HUES64 (cell line): ENCODE data around the gene RPL18A. TPM values are rescaled to one million over a fixed set of nuclear protein-coding genes. Genes with fewer than 3 reads are reported as not detected.

Source experiments
- H3K27ac ChIP-seq: 2 replicates; pipeline ENCODE4 v1.7.0; 2013; ENCODE audit warnings: low read depth, low read length, inconsistent platforms
- H3K27me3 ChIP-seq: 2 replicates; pipeline ENCODE4 v1.6.1; 2013; ENCODE audit warnings: mild to moderate bottlenecking, low read length; ENCODE audit not compliant: insufficient read depth
- H3K36me3 ChIP-seq: 2 replicates; pipeline ENCODE4 v1.6.1; 2013; ENCODE audit warnings: mild to moderate bottlenecking, low read length; ENCODE audit not compliant: insufficient read depth
- H3K4me1 ChIP-seq: 2 replicates; pipeline ENCODE4 v1.6.1; 2013; ENCODE audit warnings: mild to moderate bottlenecking, low read length, moderate library complexity; ENCODE audit not compliant: insufficient read depth
- H3K4me3 ChIP-seq: 2 replicates; pipeline ENCODE4 v1.5.1; 2013; ENCODE audit warnings: mild to moderate bottlenecking, low read length, moderate library complexity
- H3K9ac ChIP-seq: 2 replicates; pipeline ENCODE4 v1.6.1; 2013; ENCODE audit warnings: mild to moderate bottlenecking, low read depth, low read length
- H3K9me3 ChIP-seq: 2 replicates; pipeline ENCODE4 v1.6.1; 2013; ENCODE audit warnings: low read depth, low read length; ENCODE audit not compliant: insufficient read depth
- WGBS: fragments of 150-250, 120-280 bp; methylation state at CpG from one replicate; pipeline ENCODE4 v1.1.7; 2013; ENCODE audit warnings: missing lambda C conversion rate; 5-methylcytosine and 5-hydroxymethylcytosine counted together
- polyA plus RNA-seq, 2 experiments: library from polyadenylated mRNA; stranded (reverse); fragments of 50-300 nt; gene quantifications; one replicate each; pipeline ENCODE4 v1.2.3, GENCODE V29; 2013

The RPL18A gene
- polyA plus RNA-seq (2013, experiment 1 of 2): 2,406 TPM
- 2,494 TPM for polyA plus RNA-seq (2013, experiment 2 of 2)

GRCh38 chr19:17859533-17860330 is at the start of gene RPL18A:
Gene RPL18A (plus strand): TSS chr19:17859910. CDS start chr19:17859957, 47 bp downstream.
- under 1% methylated on average over 80 of the region's 80 CpGs for WGBS
- Histone ChIP-seq H3K27ac (peak within 1 kb of the TSS; percentile 92), H3K36me3 (peaks cover 48% of the 10 kb centered on the region), H3K9ac (peak within 1 kb of the TSS; percentile 100), H3K4me1 (peaks cover 7% of the 10 kb centered on the region), H3K27me3 (peaks cover 3% of the 10 kb centered on the region; the same call in 1 of the 2 replicates), H3K4me3 (peak within 1 kb of the TSS; percentile 100), H3K9me3 (no peaks in the 10 kb centered on the region)

- no peaks in the 10 kb centered on the region for H3K36me3 ChIP-seq
- H3K9ac ChIP-seq: no peak overlapping the region
- no peaks in the 10 kb centered on the region for H3K27me3 ChIP-seq
- WGBS: 92% methylated on average over 2 of the region's 2 CpGs
- no peak overlapping the region for H3K27ac ChIP-seq
- H3K9me3 ChIP-seq: no peaks in the 10 kb centered on the region
- no peaks in the 10 kb centered on the region for H3K4me1 ChIP-seq
- no peak overlapping the region for H3K4me3 ChIP-seq
Measured at GRCh38 chr19:17811103-17811502, 48.6 kb upstream of the RPL18A start.

- Histone ChIP-seq H3K27ac (no peak overlapping the region), H3K9me3 (no peaks in the 10 kb centered on the region), H3K27me3 (no peaks in the 10 kb centered on the region), H3K4me1 (no peaks in the 10 kb centered on the region), H3K9ac (no peak overlapping the region), H3K4me3 (no peak overlapping the region), H3K36me3 (no peaks in the 10 kb centered on the region)
- 89% methylated on average over 20 of the region's 20 CpGs for WGBS
Measured at GRCh38 chr19:17811681-17812080, 48.0 kb upstream of the RPL18A start.

DNA sequence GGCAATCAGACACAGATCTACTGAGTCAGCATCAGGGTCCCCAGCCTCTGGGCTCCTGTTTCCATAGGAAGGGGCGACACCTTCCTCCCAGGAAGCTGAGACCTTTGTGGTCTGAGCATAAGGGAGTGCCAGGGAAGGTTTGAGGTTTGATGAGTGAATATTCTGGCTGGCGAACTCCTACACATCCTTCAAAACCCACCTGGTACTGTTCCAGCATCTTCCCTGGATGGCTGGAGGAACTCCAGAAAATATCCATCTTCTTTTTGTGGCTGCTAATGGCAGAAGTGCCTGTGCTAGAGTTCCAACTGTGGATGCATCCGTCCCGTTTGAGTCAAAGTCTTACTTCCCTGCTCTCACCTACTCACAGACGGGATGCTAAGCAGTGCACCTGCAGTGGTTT is 47.6 kb upstream of the RPL18A start:
- Histone ChIP-seq H3K27me3 (no peaks in the 10 kb centered on the region), H3K4me3 (no peak overlapping the region), H3K9me3 (no peaks in the 10 kb centered on the region), H3K9ac (no peak overlapping the region), H3K36me3 (no peaks in the 10 kb centered on the region), H3K27ac (no peak overlapping the region), H3K4me1 (no peaks in the 10 kb centered on the region)
- WGBS: 85% methylated on average over 4 of the region's 5 CpGs

DNA sequence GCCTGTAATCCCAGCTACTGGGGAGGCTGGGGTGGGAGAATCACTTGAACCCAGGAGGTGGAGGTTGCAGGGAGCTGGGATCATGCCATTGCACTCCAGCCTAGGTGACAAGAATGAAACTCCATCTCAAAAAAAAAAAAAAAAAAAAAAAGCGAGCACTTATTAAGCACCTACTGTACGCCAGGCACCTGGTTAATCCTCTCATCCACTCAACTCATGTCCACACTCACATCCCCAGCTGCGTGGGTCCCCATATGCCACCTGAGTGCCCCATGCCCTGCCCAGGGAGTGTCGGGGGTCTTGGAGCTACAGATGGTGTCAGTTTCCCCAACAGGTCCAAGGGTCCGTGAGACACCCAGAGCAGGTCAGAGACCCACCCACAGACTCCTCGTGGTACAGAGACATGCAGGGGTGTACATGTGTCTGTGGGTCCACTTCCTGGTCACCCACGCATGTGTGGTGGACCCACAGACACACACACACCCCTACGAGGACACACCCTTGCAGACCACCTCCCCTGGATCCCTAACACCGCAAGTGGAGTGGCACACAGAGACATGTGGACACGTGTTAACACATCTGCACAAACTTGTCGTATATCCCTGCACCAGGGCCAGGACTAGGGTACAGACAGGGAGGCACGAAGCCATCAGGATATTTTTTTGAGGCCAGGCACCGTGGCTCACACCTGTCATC is 41.9 kb upstream of the RPL18A start:
- H3K9me3 ChIP-seq: no peaks in the 10 kb centered on the region
- H3K9ac ChIP-seq: no peak overlapping the region
- H3K4me3 ChIP-seq: no peak overlapping the region
- no peaks in the 10 kb centered on the region for H3K27me3 ChIP-seq
- H3K36me3 ChIP-seq: no peaks in the 10 kb centered on the region
- H3K4me1 ChIP-seq: no peaks in the 10 kb centered on the region
- WGBS: 84% methylated on average over 13 of the region's 13 CpGs
- no peak overlapping the region for H3K27ac ChIP-seq

GRCh38 chr19:17821190-17821589 is 38.5 kb upstream of the RPL18A start, which contains the start of gene INSL3:
Gene INSL3 (minus strand): TSS chr19:17821519. CDS start chr19:17821506, 13 bp downstream.
- Histone ChIP-seq H3K4me3 (no peak within 1 kb of the TSS), H3K9ac (no peak within 1 kb of the TSS), H3K27me3 (no peaks in the 10 kb centered on the region), H3K27ac (no peak within 1 kb of the TSS), H3K36me3 (no peaks in the 10 kb centered on the region), H3K9me3 (no peaks in the 10 kb centered on the region), H3K4me1 (no peaks in the 10 kb centered on the region)
- WGBS: 94% methylated on average over 34 of the region's 34 CpGs

DNA sequence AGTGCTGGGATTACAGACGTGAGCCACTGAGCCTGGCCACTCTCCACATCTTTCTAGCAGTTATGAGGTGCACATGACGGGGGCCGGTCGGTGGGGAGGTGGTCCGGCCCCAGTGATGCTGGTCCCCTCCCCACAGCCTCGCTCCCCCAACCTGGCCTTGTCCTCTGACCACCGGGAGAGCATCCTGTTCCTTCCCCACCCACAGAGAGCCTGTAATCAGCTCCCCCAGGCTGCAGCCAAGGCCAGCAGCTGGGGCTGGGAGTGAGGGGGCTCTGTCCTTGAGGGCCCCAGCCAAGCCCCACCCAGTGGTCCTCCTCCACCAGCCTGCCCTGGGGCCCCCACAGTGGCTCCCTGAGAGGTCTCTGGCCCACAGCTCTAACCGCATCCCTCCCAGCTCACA is 35.4 kb upstream of the RPL18A start:
- Histone ChIP-seq H3K4me1 (no peaks in the 10 kb centered on the region), H3K36me3 (no peaks in the 10 kb centered on the region), H3K27me3 (no peaks in the 10 kb centered on the region), H3K27ac (no peak overlapping the region), H3K4me3 (no peak overlapping the region), H3K9me3 (no peaks in the 10 kb centered on the region), H3K9ac (no peak overlapping the region)
- WGBS: 69% methylated on average over 8 of the region's 8 CpGs

DNA sequence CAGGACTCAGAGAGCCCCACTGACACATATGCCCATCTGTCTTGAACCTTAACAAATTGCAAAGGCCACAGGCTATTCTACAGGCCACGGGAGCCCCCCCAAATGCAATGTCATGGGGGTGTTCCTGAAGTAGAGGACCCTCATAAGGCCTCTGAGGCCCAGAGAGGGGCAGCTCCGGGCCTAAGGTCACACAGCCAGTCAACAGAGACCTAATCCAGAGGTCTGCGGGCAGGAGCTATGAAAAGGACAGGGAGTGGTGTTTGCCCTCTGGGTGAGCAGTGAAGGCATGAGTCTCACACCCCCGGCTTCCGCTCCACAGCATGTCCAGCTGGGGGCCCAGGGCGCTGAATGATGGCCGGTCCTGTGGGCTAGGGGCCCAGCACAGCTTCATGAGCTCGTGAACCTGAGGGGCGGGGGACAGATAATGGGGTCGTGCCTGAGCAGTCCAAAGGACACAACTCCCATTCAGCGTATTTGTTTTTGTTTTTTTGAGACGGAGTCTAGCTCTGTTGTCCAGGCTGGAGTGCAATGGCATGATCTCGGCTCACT is 33.1 kb upstream of the RPL18A start:
- 89% methylated on average over 13 of the region's 13 CpGs for WGBS

DNA sequence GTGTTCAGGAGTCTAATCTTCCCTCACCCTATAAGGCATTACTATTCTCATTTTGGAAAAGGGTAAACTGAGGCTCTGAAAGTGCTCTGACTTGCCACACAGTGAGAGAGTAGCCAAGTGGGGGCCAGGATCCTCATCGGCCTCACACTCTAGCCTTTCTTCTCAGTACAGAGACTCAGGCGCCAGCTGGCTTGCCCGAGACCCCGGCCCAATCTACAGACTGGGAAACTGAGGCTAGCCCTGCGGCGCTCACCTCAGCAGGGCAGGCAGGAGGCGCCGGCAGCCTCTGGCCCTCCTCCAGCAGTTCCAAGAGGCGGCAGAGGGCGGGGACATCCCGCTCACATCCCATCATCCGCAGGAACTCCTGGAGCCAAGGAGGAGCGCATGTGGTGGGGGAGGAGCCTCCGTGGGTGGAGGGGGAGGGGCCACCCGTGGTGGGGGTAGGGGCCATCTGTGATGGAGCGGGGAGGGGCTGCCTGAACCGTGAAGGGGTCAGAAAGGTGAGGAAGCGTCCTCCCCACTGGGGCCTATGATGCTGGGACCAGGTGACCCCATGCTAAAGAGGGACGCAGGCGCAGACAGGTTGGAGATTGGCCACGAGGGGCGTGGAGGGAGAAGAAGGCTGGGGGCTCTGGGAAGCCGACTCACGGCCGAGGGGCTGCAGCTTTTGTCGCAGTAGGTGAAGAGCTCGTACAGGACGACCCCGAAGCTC is 29.7 kb upstream of the RPL18A start:
- H3K27ac ChIP-seq: peak overlapping the region; percentile 77; the same call in 1 of the 2 replicates
- peaks cover 6% of the 10 kb centered on the region; the same call in 1 of the 2 replicates for H3K27me3 ChIP-seq
- H3K4me1 ChIP-seq: peaks cover 7% of the 10 kb centered on the region
- no peaks in the 10 kb centered on the region for H3K9me3 ChIP-seq
- H3K9ac ChIP-seq: peak overlapping the region; percentile 46; the same call in 1 of the 2 replicates
- peak overlapping the region; percentile 65 for H3K4me3 ChIP-seq
- WGBS: 5% methylated on average over 28 of the region's 29 CpGs
- no peaks in the 10 kb centered on the region for H3K36me3 ChIP-seq

More for the DNA sequence above, 33.1 kb upstream of the RPL18A start:
- no peaks in the 10 kb centered on the region for H3K36me3 ChIP-seq
- peaks cover 3% of the 10 kb centered on the region; the same call in 1 of the 2 replicates for H3K27me3 ChIP-seq
- H3K4me1 ChIP-seq: 0 out of 2 replicates have a peak, but pooled peaks cover 2% of the 10 kb centered on the region
- no peaks in the 10 kb centered on the region for H3K9me3 ChIP-seq
- H3K9ac ChIP-seq: no peak overlapping the region
- no peak overlapping the region for H3K4me3 ChIP-seq
- no peak overlapping the region for H3K27ac ChIP-seq

DNA sequence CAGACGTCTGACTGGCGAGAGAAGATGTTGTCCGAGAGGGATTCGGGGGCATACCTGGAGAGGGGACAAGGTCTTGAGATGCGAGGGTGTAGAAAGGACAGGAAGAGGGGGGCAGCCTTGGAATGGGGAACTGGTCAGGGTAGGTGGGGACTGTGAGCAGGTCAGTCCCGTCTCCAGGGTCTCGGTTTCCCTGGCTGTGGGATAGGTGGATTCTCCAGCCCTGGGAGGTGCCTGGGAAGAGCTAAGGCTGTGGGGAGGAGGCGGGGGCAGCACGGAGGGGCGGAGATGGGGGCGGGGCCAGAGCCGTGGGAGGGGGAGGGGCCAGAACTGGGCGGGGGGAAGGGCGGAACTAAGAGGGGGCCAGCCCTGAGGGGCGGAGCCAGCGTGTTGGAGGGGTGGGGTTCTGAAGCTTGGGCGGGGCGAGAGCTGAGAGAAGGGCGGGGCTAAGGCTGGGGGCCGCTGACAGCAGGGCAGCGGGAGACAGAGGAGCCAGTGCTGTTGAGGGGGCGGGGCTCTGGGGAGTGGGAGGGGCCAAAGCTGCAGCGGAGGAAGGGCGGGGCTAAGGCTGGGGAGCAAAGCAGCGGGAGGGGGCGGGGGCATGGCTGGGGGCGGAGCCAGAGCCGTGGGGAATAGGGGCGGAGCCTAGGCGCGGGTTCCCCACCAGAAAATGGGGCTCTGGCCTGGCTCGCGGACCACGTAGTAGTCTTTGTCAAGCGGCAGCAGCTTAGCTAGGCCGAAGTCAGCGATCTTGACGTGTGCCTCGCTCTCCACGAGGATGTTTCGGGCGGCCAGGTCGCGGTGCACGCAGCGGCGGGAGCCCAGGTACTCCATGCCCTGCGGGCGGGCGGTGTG is 28.9 kb upstream of the RPL18A start:
- H3K27ac ChIP-seq: peak overlapping the region; percentile 77; the same call in 1 of the 2 replicates
- H3K36me3 ChIP-seq: no peaks in the 10 kb centered on the region
- H3K9me3 ChIP-seq: no peaks in the 10 kb centered on the region
- 8% methylated on average over 50 of the region's 50 CpGs for WGBS
- H3K9ac ChIP-seq: peak overlapping the region; percentile 46; the same call in 1 of the 2 replicates
- peaks cover 7% of the 10 kb centered on the region for H3K4me1 ChIP-seq
- H3K27me3 ChIP-seq: peaks cover 6% of the 10 kb centered on the region; the same call in 1 of the 2 replicates
- peak overlapping the region; percentile 67 for H3K4me3 ChIP-seq
